Caki2 (cell line): ENCODE measurements around the gene RAB31. TPM values are rescaled to one million over a fixed set of nuclear protein-coding genes. Genes with fewer than 3 reads are reported as not detected.

Experiments used
- DNase-seq: peaks from one replicate; pipeline ENCODE4 v3.0.0-alpha.2; 2015; ENCODE audit warnings: low read depth
- in situ Hi-C: cut with HindIII; loops from 2 replicates; pipeline ENCODE4 v1.10.0; 2016; ENCODE audit warnings: low sequenced_read_pairs, low pct_unique_long_range_greater_than_20kb, mixed read lengths
- total RNA-seq: library from RNA; depleted of rRNA; stranded (reverse); fragments of >200 nt; shearing (Covaris generic); gene quantifications from 2 replicates; pipeline ENCODE4 v1.2.3, GENCODE V29; 2014; ENCODE audit warnings: low replicate concordance

RAB31 gene
- total RNA-seq, 1 experiment from 2014 or later = 18.3 TPM

GRCh38 chr18:9820127-9820526 lies 112.0 kb downstream of the RAB31 start:
- DNase-seq = no peak
- in situ Hi-C loops = no loop called here

- in situ Hi-C loops = no loop called here
Measured at GRCh38 chr18:9820719-9821118, 112.6 kb downstream of the RAB31 start.

GRCh38 chr18:9822587-9823185 lies 114.6 kb downstream of the RAB31 start:
- in situ Hi-C loops = no loop called here

More at GRCh38 chr18:9820719-9821118, 112.6 kb downstream of the RAB31 start:
- DNase-seq = no peak

DNA sequence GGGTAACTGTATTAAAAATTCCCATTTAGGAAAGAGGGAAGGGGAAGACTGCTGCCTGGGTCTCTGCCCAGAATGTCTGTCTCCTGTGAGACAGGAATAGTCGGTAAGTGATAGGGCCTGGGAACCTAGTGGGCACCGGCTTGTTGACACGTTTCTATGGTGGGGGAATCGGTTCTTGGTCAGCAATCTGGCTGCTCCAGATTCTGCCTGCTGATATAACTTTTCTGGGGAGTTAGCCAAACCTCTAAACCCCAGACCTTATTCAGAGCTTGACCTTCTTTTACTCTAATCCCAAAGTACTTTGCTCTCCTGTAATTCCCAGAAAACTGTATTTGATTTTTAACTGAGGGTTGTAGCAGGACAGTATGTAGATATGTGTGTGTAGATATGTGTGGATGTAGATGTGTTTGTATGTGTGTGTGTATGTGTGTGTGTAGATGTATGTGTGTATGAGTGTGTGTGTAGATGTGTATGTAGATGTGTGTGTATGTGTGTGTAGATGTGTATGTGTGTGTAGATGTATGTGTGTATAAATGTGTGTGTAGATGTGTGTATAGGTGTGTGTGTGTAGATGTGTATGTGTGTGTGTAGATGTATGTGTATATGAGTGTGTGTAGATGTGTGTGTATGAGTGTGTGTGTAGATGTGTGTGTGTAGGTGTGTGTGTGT lies 115.8 kb downstream of the RAB31 start:
- DNase-seq = no peak
- in situ Hi-C loops = no loop called here

More at GRCh38 chr18:9822587-9823185, 114.6 kb downstream of the RAB31 start:
- no peak for DNase-seq

DNA sequence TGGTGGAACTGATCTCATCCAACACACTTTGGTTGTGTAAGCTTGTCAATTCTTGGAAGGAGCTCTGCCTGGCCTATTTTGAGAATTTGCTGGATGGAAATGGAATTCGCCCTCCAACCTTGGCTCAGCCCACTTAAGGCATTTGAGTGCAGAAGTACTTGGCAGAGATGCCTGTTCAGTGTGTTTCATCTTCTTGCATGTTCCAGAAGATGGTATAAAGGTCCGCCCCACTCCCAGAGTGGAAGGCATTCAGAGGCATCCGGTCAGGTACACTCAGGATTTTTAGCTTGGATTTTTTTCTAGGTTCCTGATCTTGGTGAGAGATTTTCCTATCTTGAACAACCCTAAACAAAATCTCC lies 116.4 kb downstream of the RAB31 start:
- in situ Hi-C loops = no loop called here
- DNase-seq = no peak

GRCh38 chr18:9824952-9825371 lies 116.9 kb downstream of the RAB31 start:
- DNase-seq = no peak
- in situ Hi-C loops = no loop called here

GRCh38 chr18:9825571-9826073 lies 117.5 kb downstream of the RAB31 start:
- in situ Hi-C loops = no loop called here
- peak; percentile 91 for DNase-seq

- in situ Hi-C loops = no loop called here
- no peak for DNase-seq
Measured at GRCh38 chr18:9826685-9827084, 118.6 kb downstream of the RAB31 start.

GRCh38 chr18:9827211-9827792 lies 119.2 kb downstream of the RAB31 start:
- in situ Hi-C loops = no loop called here
- no peak for DNase-seq

DNA sequence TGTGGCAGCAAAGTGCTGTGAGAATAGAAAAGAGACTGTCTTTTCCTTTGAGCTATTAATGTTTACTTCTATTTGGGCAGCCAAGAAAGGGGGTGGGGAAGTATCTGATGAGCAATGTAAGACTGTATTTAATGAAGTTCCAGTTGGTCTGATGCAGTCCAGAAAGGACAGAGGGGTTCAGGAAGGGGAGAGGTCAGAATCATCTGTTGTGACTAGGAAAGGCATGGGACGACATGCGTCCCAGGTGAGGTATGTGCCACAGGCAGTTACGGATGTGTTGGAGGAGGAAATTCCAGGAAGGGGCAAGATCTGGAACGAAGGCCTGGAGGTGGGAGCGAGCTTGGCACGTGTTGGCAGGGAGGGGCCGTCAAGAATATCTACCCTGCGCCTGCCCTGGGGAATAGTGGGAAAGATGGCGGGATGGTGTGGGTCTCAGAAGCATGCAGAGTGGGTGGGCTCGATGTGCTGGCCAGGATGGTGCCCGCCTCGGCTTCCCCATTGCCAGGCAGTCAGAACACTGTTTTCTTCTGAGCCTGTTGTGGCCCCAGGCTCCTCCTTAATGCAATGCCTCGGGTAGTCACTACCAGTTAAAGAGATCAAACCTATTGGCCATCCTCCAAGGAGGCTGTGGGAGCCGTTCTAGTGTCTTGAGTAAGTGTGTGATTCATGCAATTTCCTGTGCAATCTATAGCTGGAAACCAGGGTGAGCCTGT lies 119.8 kb downstream of the RAB31 start:
- in situ Hi-C loops = no loop called here
- peak; percentile 84 for DNase-seq

DNA sequence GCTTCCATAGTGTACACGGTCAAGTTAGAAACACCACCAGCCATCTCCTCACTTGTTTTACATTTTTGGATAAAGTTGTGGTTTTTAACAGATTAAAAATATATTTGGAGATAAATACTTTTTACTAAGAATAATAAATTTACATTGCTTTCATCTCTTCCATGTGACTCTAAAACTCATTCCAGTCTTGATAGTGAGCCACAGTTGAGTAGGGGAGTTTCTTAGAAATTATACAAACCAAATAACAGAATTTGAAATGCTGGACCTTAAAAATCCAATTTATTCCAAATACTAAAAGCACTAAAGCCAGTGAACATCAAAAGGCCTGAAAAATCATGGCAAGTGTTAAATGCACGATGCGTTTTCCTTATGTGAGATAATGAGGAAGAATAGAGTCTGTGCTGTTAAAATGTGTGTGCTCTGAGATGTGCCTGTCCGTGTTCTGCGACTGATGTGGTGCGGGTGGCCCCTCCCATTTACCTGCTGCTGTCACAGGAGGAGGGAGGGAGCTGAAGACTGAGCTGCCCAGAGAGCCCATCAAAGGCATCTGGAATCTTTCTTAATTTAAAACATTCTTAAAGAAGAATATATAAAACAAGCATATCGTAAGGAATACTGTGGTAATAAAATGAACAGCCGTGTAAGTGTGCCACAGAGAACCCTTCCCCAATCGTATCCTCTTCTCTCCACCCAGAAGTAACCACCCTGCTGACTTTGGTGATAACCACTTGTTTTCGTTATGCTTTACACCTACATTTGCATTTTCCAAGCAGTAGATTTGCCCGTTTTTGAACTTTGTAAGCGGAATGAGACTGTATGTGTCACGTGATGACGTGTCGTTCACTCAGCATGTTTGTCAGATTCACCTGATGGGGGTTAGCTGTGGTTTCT lies 120.7 kb downstream of the RAB31 start:
- in situ Hi-C loops = no loop called here
- DNase-seq = no peak

- in situ Hi-C loops = no loop called here
Measured at GRCh38 chr18:9829397-9829712, 121.3 kb downstream of the RAB31 start.

GRCh38 chr18:9831036-9831722 lies 123.1 kb downstream of the RAB31 start:
- in situ Hi-C loops = no loop called here
- DNase-seq = peak; percentile 47

More at GRCh38 chr18:9829397-9829712, 121.3 kb downstream of the RAB31 start:
- no peak for DNase-seq

GRCh38 chr18:9831723-9832199 lies 123.7 kb downstream of the RAB31 start:
- DNase-seq = no peak
- in situ Hi-C loops = no loop called here

GRCh38 chr18:9832871-9833270 lies 124.8 kb downstream of the RAB31 start:
- DNase-seq = no peak
- in situ Hi-C loops = no loop called here

DNA sequence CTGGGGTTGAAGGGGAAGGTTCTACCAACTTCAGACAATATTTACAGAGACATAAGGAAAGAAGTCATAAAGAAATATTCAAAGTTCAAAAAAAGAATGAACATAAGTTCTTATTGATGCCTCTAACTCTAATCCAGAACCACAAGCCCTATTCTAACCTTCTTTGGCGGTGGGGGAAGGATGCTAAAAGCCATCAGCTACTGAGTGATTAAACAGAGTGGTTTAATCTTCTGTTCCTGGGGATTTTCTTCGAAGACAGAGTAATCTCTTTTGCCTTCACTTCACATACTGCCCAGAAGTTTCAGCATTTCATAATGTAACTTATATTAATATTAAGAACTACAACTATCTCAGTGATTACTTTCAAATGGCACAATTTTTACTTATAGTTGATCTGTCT lies 126.5 kb downstream of the RAB31 start:
- in situ Hi-C loops = no loop called here
- no peak for DNase-seq

DNA sequence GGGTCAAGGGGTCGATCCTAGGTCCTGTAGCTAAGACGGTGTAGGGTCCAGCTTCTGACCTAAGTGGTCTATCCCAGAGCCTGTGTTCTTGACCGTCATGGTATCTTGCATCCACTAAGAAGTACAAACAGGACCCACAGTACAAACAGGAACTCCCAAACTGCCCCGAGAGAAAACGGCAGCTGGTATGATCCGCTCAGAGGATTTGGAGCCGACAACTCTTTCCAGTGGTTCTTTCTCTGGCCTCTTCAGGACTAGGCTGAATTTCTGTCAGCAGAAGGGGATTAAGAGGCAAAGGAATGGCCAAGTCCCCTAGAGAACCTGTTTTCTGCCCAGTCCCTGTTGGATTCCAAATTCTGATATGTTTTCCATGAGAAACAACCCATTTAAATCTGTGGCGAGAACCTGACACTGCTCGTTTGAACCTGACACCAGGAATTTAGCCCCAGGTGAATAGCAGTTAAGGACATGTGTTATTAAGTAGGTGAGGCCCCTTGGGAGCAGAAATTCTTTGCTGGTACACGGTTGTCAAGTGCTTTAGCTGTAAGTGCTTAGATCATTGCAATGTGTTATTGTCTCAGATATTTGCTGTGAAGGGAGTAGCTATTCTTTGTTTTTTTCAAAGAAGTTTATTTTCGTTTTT lies 127.1 kb downstream of the RAB31 start:
- DNase-seq = no peak
- in situ Hi-C loops = no loop called here
